Breast epithelium (tissue), 4 donors: ENCODE measurements around the gene GNAI3. TPM values are rescaled to one million over a fixed set of nuclear protein-coding genes. Genes with fewer than 3 reads are reported as not detected.

Source experiments
- DNase-seq, 2 donors: peaks; one replicate each; pipeline ENCODE4 v3.0.0-alpha.2; 2019; ENCODE audit warnings: low spot score in 2 of 2
- H3K27ac ChIP-seq, 2 donors: fragments of 200-600 bp; sonication (generic) in 1 of 2; one replicate each; pipeline ENCODE4 v1.5.1; 2016 to 2019; ENCODE audit warnings: mild to moderate bottlenecking in 1 of 2
- H3K27me3 ChIP-seq, 2 donors: fragments of 200-600 bp; sonication (generic) in 1 of 2; one replicate each; pipeline versions ENCODE4 v1.5.1 to v1.6.0; 2017 to 2019; ENCODE audit warnings: control low read depth in 1 of 2, mild to moderate bottlenecking in 1 of 2
- H3K36me3 ChIP-seq: fragments of 200-600 bp; one replicate; pipeline ENCODE4 v1.5.1; 2019
- H3K4me1 ChIP-seq, 2 donors: fragments of 200-600 bp; sonication (generic); one replicate each; pipeline ENCODE4 v1.5.1; 2016 to 2019; ENCODE audit warnings: control low read depth in 1 of 2
- H3K4me3 ChIP-seq, 3 donors: fragments of 200-600 bp; sonication (generic); 1 replicate in 2 of 3; 2 replicates in 1 of 3; pipeline ENCODE4 v1.5.1; 2016 to 2019; ENCODE audit warnings: mild to moderate bottlenecking in 3 of 3, moderate library complexity in 2 of 3
- H3K9me3 ChIP-seq, 2 donors: fragments of 200-600 bp; sonication (generic) in 1 of 2; one replicate each; pipeline ENCODE4 v1.5.1; 2016 to 2019; ENCODE audit warnings: control low read depth in 1 of 2
- CTCF ChIP-seq, 3 donors: fragments of 450-650 bp; IDR thresholded peaks; one replicate each; pipeline ENCODE4 v1.5.1; 2016 to 2017; ENCODE audit warnings: antibody characterized with exemption in 3 of 3, mild to moderate bottlenecking in 3 of 3, moderate library complexity in 3 of 3
- POLR2A ChIP-seq: fragments of 450-650 bp; IDR thresholded peaks from one replicate; pipeline ENCODE4 v1.6.1; 2016; ENCODE audit warnings: antibody characterized with exemption, mild to moderate bottlenecking, moderate library complexity
- POLR2AphosphoS5 ChIP-seq, 3 donors: sonication (generic); formaldehyde crosslinking; IDR thresholded peaks; one replicate each; pipeline ENCODE4 v1.6.1; 2017; ENCODE audit warnings: antibody characterized with exemption in 3 of 3
- intact Hi-C: fragments of 100-400 bp; cut with DNase I; formaldehyde crosslinking; loops from one replicate; pipeline ENCODE4 v1.15.1; 2023; ENCODE audit warnings: low total_unique reads
- total RNA-seq, 3 donors: library from RNA; depleted of rRNA; stranded (reverse); fragments of >200 nt; gene quantifications; one replicate each; pipeline ENCODE4 v1.1.0, GENCODE V29; 2016

GNAI3 gene
- total RNA-seq, 3 donors from 2014 or later = 5.9 to 6.9 (median 6.2) TPM

DNA sequence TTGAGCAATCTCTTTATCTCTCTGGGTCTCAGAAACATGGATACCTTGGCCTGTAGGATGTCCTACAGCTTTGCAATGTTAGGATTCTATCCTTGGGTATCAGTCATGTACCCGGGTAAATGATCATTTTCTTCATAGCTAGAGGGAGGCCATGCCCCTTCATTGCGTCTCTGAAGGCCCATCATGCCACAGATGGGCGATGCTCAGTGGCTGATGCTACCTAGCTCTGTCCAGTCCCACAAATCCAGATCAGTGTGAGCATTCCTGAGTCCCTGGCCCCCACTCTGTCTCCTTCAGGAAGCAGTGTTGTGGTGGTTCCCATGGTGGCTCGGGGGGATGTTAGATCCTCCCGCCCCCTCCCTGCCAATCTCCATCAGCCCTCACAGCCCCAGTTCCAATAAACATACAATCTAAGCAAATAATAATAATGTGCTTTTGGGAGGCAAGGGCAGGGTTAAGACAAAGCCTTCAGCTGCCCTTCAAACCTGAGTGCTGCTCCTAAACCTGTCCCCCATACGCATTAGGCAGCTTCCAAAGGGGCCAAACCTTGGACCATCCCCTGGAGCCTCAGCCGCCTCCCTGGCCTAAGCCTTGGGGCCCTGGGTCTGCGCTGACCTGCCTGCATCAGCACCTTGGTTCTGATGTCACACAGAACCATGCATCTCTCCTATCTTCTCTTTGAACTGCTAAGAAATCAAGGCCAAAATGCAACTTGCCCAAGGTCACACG is 9.4 kb upstream of the GNAI3 start:
- intact Hi-C loops = no loop called here
- H3K27ac ChIP-seq = no peak overlapping the region
- TF ChIP-seq POLR2A = no peak
- no peak for TF ChIP-seq CTCF (IDR thresholded peaks at IDR 0.05)
- no peak for TF ChIP-seq POLR2AphosphoS5 (IDR thresholded peaks at IDR 0.05)

DNA sequence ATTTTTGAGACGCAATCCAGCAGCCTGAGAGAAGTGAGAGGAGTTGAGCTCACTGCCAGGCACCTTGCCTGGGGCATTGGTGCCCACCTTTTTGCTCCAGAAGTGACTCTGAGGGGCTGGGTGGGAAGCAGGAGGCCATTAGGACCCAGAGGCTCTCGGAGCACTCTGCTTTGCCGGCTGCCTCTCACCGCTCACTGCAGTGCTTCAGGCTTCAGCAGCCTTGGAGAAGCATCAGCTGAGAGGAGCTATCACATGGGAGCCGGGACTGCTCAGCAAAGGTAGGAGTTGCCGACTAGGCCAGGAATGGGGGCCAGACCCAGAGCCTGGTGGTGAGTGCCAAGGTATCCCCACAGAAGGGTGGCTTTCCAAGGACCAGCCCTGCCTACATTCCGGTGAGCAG is 8.7 kb upstream of the GNAI3 start, which contains the start of gene GPR61:
GPR61 (plus strand) TSS at position 197 of the 400 bp plus-strand sequence. CDS start 3,151 bp downstream, outside the sequence.
- no peak for TF ChIP-seq POLR2A
- no peak for TF ChIP-seq POLR2AphosphoS5 (IDR thresholded peaks at IDR 0.05)
- no peak for TF ChIP-seq CTCF (IDR thresholded peaks at IDR 0.05)
- Histone ChIP-seq H3K27me3 (no peaks in the 10 kb centered on the region), H3K36me3 (no peaks in the 10 kb centered on the region), H3K4me1 (no peaks in the 10 kb centered on the region), H3K4me3 (no peak within 1 kb of the TSS), H3K9me3 (no peaks in the 10 kb centered on the region), H3K27ac (no peak within 1 kb of the TSS)
- DNase-seq = no peak
- intact Hi-C loops = loop anchor here (10.0 kb wide), 1 partner anchor 225 kb away; the partner anchor contains the start of gene EPS8L3

More for the DNA sequence above, 9.4 kb upstream of the GNAI3 start:
- Histone ChIP-seq H3K36me3 (no peaks in the 10 kb centered on the region), H3K27me3 (no peaks in the 10 kb centered on the region), H3K4me3 (no peak overlapping the region), H3K9me3 (no peaks in the 10 kb centered on the region), H3K4me1 (no peaks in the 10 kb centered on the region)
- DNase-seq = no peak

DNA sequence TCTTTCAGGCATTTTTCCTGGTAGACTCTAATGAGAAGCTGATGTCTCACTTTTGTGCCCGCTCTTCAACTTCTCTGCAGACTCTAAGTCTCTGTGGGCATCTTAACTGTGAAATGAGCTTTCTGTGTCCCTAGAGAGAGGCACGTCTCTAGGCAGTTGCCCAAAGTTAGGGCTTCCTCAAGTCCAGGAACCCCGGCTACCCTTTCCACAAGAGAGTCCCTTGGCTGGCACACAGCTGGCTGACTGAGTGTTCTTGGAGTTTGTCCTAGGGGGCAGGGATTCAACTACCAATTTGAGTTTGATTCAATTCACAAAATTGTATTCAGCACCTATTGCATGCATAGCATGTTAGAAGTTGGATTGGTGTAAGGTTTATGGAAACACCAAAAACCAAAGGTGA is 7.3 kb upstream of the GNAI3 start:
- H3K4me1 ChIP-seq = no peaks in the 10 kb centered on the region
- H3K4me3 ChIP-seq = no peak overlapping the region
- TF ChIP-seq POLR2A (no peak), POLR2AphosphoS5 (IDR thresholded peaks at IDR 0.05) (no peak), CTCF (IDR thresholded peaks at IDR 0.05) (no peak)
- no peak for DNase-seq
- H3K36me3 ChIP-seq = no peaks in the 10 kb centered on the region
- no peak overlapping the region for H3K27ac ChIP-seq
- no peaks in the 10 kb centered on the region for H3K27me3 ChIP-seq
- no peaks in the 10 kb centered on the region for H3K9me3 ChIP-seq
- intact Hi-C loops = loop anchor here (10.0 kb wide), 1 partner anchor 224 kb away; the partner anchor contains the start of gene EPS8L3

DNA sequence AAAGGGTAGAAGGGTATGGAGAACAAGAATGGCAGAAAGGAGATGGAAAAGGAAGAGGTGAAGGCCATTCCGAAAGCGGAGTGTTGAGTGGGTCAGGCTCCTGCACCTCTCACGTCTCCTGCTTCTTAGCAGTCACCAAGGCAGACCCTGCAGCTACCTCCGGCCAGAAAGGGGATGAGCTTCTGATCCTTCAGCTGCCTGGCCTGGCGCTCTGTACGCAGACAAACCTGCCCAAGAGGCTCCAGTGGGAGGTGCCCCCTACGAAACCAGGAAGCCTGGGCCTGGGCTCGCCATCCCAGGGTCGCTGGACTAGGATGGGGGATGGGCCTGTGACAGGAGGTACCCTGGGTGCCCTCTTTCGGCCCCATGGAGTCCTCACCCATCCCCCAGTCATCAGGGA is 5.8 kb upstream of the GNAI3 start:
- no peak for DNase-seq
- intact Hi-C loops = loop anchor here (10.0 kb wide), 1 partner anchor 222 kb away; the partner anchor contains the start of gene EPS8L3
- Histone ChIP-seq H3K36me3 (no peaks in the 10 kb centered on the region), H3K9me3 (no peaks in the 10 kb centered on the region), H3K27ac (no peak overlapping the region), H3K27me3 (no peaks in the 10 kb centered on the region), H3K4me1 (peaks cover 0 to 7% of the 10 kb centered on the region in 2 donors), H3K4me3 (no peak overlapping the region)
- no peak for TF ChIP-seq POLR2A
- TF ChIP-seq CTCF (IDR thresholded peaks at IDR 0.05) = no peak
- TF ChIP-seq POLR2AphosphoS5 (IDR thresholded peaks at IDR 0.05) = no peak

DNA sequence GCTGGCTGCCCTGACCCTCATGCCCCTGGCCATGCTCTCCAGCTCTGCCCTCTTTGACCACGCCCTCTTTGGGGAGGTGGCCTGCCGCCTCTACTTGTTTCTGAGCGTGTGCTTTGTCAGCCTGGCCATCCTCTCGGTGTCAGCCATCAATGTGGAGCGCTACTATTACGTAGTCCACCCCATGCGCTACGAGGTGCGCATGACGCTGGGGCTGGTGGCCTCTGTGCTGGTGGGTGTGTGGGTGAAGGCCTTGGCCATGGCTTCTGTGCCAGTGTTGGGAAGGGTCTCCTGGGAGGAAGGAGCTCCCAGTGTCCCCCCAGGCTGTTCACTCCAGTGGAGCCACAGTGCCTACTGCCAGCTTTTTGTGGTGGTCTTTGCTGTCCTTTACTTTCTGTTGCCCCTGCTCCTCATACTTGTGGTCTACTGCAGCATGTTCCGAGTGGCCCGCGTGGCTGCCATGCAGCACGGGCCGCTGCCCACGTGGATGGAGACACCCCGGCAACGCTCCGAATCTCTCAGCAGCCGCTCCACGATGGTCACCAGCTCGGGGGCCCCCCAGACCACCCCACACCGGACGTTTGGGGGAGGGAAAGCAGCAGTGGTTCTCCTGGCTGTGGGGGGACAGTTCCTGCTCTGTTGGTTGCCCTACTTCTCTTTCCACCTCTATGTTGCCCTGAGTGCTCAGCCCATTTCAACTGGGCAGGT is 5.0 kb upstream of the GNAI3 start:
- intact Hi-C loops = loop anchor here (10.0 kb wide), 1 partner anchor 221 kb away; the partner anchor contains the start of gene EPS8L3
- no peaks in the 10 kb centered on the region for H3K9me3 ChIP-seq
- no peak for DNase-seq
- H3K36me3 ChIP-seq = no peaks in the 10 kb centered on the region
- H3K27me3 ChIP-seq = no peaks in the 10 kb centered on the region
- H3K4me3 ChIP-seq = no peak overlapping the region
- TF ChIP-seq POLR2AphosphoS5 (IDR thresholded peaks at IDR 0.05) = no peak
- TF ChIP-seq CTCF (IDR thresholded peaks at IDR 0.05) = no peak
- TF ChIP-seq POLR2A = no peak
- no peak overlapping the region for H3K27ac ChIP-seq
- H3K4me1 ChIP-seq = peaks cover 0 to 7% of the 10 kb centered on the region in 2 donors
